GM15510 (cell line): Measurements from ENCODE around the gene FCRL6.

ENCODE experiments used
- POLR2A ChIP-seq: IDR thresholded peaks from 3 replicates; pipeline ENCODE4 v1.6.1; 2011; ENCODE audit warnings: borderline replicate concordance; ENCODE audit not compliant: insufficient read length; ENCODE audit errors: extremely low read depth

Gene FCRL6

DNA sequence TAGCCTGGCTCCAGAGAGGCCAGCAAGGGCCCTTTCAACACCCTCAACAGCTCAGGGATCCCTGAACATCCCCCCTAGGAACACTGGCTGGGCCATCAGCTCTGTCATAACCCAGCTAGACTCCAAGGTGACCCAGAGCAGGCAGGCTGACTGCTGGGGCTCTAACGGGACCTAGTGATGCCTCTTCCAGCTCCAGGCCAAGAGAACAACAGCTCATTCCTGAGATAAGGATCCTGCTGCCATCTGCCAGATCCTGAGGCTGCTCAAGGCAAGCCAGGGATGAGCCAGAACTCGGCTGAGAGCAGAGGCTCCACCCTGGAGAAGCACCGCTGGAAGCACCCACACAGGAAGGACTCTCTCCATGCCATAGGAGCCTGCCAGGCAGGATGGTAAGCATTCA, 58.3 kb downstream of the FCRL6 start:
- TF ChIP-seq POLR2A: no peak

DNA sequence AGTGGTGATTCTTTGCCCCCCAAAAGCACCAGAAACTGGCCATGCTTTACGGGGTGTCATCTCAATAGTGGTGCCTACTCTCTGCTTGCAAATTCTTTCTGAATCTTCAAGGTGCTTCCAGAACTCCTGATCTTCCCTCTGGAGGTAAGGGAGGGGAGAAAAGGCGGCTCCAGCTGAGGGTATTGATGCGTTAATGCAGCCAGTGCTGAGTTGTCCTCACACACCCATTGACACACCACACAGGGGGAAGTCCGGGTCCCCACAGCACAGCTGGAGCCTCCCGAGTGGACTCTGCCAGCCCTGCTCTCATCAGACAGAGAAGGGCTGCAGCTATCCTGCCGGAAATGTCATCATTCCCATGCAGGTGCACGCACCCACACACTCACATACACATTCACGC, 59.1 kb downstream of the FCRL6 start:
- TF ChIP-seq POLR2A: no peak

DNA sequence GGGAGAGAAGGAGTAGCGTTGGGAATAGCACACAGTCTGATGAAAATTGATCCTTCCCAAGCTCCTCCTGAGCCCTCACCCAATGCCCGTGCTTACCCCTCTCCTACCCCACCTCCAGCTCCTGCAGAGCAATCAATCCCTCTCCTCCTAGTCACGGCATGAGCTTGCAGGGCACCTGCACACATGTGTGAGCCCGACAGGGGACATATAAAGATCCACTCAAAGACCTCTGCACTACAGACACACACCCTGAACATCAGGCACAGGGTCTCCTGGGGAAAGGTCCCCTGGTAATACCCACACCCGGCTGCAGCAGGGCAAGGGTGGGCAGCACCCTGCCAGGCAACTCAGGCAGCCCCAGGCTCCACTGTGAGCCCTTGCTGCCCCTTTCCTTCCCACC, 59.9 kb downstream of the FCRL6 start:
- no peak for TF ChIP-seq POLR2A

DNA sequence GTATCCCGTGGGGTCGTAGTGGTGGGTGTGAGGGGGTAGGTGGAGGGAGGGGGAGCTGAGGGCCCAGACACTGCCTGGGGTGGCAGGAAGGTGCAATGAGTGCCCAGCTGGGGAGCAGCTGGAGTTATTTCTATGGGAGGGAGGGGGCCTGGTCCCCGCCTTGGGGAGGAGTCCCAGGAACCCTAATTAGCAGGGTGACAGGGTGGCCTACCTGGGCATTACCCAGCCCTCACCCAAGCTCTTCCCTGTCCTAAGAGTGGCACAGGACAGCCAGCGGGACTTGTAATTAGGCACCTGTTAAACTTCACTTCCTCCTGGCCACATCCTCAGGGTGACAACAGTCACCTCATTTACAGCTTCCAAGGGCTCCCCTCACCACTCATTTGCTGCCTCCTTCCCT, 60.4 kb downstream of the FCRL6 start, which contains the start of gene VSIG8:
Gene VSIG8 (minus strand): TSS at position 101 of the 400 bp plus-strand sequence. CDS start 136 bp downstream, outside the sequence.
- TF ChIP-seq POLR2A: no peak

DNA sequence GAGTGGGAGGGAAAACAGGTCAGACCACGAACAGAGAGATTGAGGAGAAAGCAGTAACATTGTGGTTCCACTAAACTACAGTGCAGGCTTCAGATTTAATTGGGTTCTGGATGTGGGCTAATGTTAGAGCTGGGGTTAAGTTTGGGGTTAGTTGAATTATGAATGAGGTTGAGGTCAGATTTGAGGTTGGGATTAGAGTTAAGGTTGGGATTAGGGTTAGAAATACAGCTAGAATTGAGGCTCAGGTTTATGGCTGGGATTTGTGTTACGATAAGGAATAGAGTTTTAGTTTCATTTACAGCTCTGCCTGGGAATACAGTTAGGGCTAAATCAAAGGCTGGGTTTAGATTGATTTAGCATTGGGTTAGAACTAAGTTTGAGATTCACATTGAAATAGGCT, 62.1 kb downstream of the FCRL6 start:
- no peak for TF ChIP-seq POLR2A
